ENCODE data around the gene ADGRF4.

GRCh38 chr6:47752801-47753200, 54.4 kb downstream of the ADGRF4 start:
- TF ChIP-seq CTCF (optimal IDR thresholded peaks at IDR 0.05 in 1 of 3, IDR thresholded peaks at IDR 0.05 in 1 of 3, conservative IDR thresholded peaks at IDR 0.05 in 1 of 3; ENCODE audit: extremely low read depth in 1 of 3, insufficient read depth in 2 of 3, low read length in 3 of 3), result no peak
- TF ChIP-seq EZH2 (IDR thresholded peaks at IDR 0.05; ENCODE audit: low read length), result no peak
